GM10266 (cell line): Measurements from ENCODE around the gene TMED5.

ENCODE experiments used
- DNase-seq: peaks from one replicate; pipeline ENCODE4 v3.0.0; 2012; ENCODE audit errors: extremely low spot score
- CTCF ChIP-seq: IDR thresholded peaks from 2 replicates; pipeline ENCODE4 v1.5.1; 2012; ENCODE audit warnings: mild to moderate bottlenecking, low read depth; ENCODE audit not compliant: control insufficient read depth, insufficient read depth; ENCODE audit errors: missing control alignments

The TMED5 gene

GRCh38 chr1:93137604-93138292 lies 42.5 kb downstream of the TMED5 start:
- no peak for TF ChIP-seq CTCF
- no peak for DNase-seq

GRCh38 chr1:93136445-93136844 lies 43.8 kb downstream of the TMED5 start:
- DNase-seq: no peak
- TF ChIP-seq CTCF: no peak

- DNase-seq: no peak
- no peak for TF ChIP-seq CTCF
Measured at GRCh38 chr1:93132638-93133037, 47.6 kb downstream of the TMED5 start.

GRCh38 chr1:93129507-93130099 lies 50.6 kb downstream of the TMED5 start:
- no peak for DNase-seq

GRCh38 chr1:93124556-93125355 lies 55.5 kb downstream of the TMED5 start:
- DNase-seq: no peak
- no peak for TF ChIP-seq CTCF

More at GRCh38 chr1:93129507-93130099, 50.6 kb downstream of the TMED5 start:
- TF ChIP-seq CTCF: no peak

GRCh38 chr1:93123201-93123783 lies 56.9 kb downstream of the TMED5 start:
- no peak for DNase-seq
- no peak for TF ChIP-seq CTCF
